WTC11 (cell line): ENCODE results near the gene ABLIM3. TPM values are rescaled to one million over a fixed set of nuclear protein-coding genes. Genes with fewer than 3 reads are reported as not detected.

Experiments
- ATF1 ChIP-seq: sonication (generic); formaldehyde crosslinking; IDR thresholded peaks from 2 replicates; pipeline ENCODE4 v1.8.1; 2023; ENCODE audit warnings: mild to moderate bottlenecking, moderate library complexity, missing genetic modification reagents
- EMX1 ChIP-seq: fragments of 250-450 bp; sonication (Bioruptor Pico); IDR thresholded peaks from 2 replicates; pipeline ENCODE4 v1.8.0; 2021; ENCODE audit warnings: mild to moderate bottlenecking
- ESRRA ChIP-seq: sonication (generic); formaldehyde crosslinking; IDR thresholded peaks from 2 replicates; pipeline ENCODE4 v1.8.1; 2022; ENCODE audit warnings: mild to moderate bottlenecking, missing genetic modification reagents, borderline replicate concordance
- ETV6 ChIP-seq: sonication (generic); formaldehyde crosslinking; IDR thresholded peaks from 2 replicates; pipeline ENCODE4 v1.8.1; 2022; ENCODE audit warnings: mild to moderate bottlenecking, missing genetic modification reagents
- GABPB1 ChIP-seq: sonication (generic); formaldehyde crosslinking; IDR thresholded peaks from 2 replicates; pipeline ENCODE4 v1.8.1; 2023; ENCODE audit warnings: mild to moderate bottlenecking, missing genetic modification reagents
- JAZF1 ChIP-seq: fragments of 250-450 bp; sonication (Bioruptor Pico); IDR thresholded peaks from 2 replicates; pipeline ENCODE4 v1.9.0; 2021; ENCODE audit warnings: moderate library complexity, mild to moderate bottlenecking, inconsistent platforms
- MXD4 ChIP-seq: fragments of 250-450 bp; sonication (Bioruptor Pico); IDR thresholded peaks from 2 replicates; pipeline ENCODE4 v1.8.0; 2021; ENCODE audit warnings: mild to moderate bottlenecking, moderate library complexity, borderline replicate concordance
- NR2C2 ChIP-seq: sonication (generic); formaldehyde crosslinking; IDR thresholded peaks from 2 replicates; pipeline ENCODE4 v1.8.0; 2022; ENCODE audit warnings: mild to moderate bottlenecking, missing genetic modification reagents
- OVOL2 ChIP-seq: fragments of 250-450 bp; sonication (Bioruptor Pico); IDR thresholded peaks from 2 replicates; pipeline ENCODE4 v1.9.0; 2021; ENCODE audit warnings: mild to moderate bottlenecking, borderline replicate concordance
- PRRX2 ChIP-seq: fragments of 250-450 bp; sonication (Bioruptor Pico); IDR thresholded peaks from 2 replicates; pipeline ENCODE4 v1.8.0; 2021; ENCODE audit warnings: mild to moderate bottlenecking
- RORB ChIP-seq: fragments of 250-450 bp; sonication (Bioruptor Pico); IDR thresholded peaks from 2 replicates; pipeline ENCODE4 v1.9.0; 2021; ENCODE audit warnings: mild to moderate bottlenecking
- SMAD3 ChIP-seq: sonication (generic); formaldehyde crosslinking; IDR thresholded peaks from 2 replicates; pipeline ENCODE4 v1.8.0; 2022; ENCODE audit warnings: missing genetic modification reagents, mild to moderate bottlenecking, borderline replicate concordance
- ZBTB21 ChIP-seq: sonication (generic); formaldehyde crosslinking; IDR thresholded peaks from 2 replicates; pipeline ENCODE4 v1.8.1; 2023; ENCODE audit warnings: mild to moderate bottlenecking, missing genetic modification reagents, borderline replicate concordance
- ZNF263 ChIP-seq: sonication (generic); formaldehyde crosslinking; IDR thresholded peaks from 2 replicates; pipeline ENCODE4 v1.8.1; 2022; ENCODE audit warnings: low read depth, mild to moderate bottlenecking, moderate library complexity, missing genetic modification reagents
- ZNF317 ChIP-seq: sonication (generic); formaldehyde crosslinking; IDR thresholded peaks from 2 replicates; pipeline ENCODE4 v1.8.1; 2023; ENCODE audit warnings: low read depth, mild to moderate bottlenecking, moderate library complexity, missing genetic modification reagents, borderline replicate concordance
- ZNF416 ChIP-seq: fragments of 250-450 bp; sonication (Bioruptor Pico); IDR thresholded peaks from 2 replicates; pipeline ENCODE4 v1.9.0; 2021; ENCODE audit warnings: mild to moderate bottlenecking, inconsistent platforms
- total RNA-seq: library from RNA; stranded (reverse); gene quantifications from 3 replicates; pipeline ENCODE4 v1.2.3, GENCODE V29; 2021
- TF ChIP-seq, protein P1 (sequence below): fragments of 250-450 bp; sonication (Bioruptor Pico); IDR thresholded peaks from 2 replicates; pipeline ENCODE4 v1.9.0; 2021; ENCODE audit warnings: mild to moderate bottlenecking, borderline replicate concordance
- TF ChIP-seq, protein P2 (sequence below): sonication (generic); formaldehyde crosslinking; conservative IDR thresholded peaks from 2 replicates; pipeline ENCODE4 v1.8.1; 2023; ENCODE audit warnings: mild to moderate bottlenecking, low read depth, missing genetic modification reagents, moderate library complexity
- TF ChIP-seq, protein P3 (sequence below): sonication (generic); formaldehyde crosslinking; IDR thresholded peaks from 2 replicates; pipeline ENCODE4 v1.8.0; 2022; ENCODE audit warnings: missing genetic modification reagents
- TF ChIP-seq, protein P4 (sequence below): sonication (generic); formaldehyde crosslinking; IDR thresholded peaks from 2 replicates; pipeline ENCODE4 v1.8.1; 2023; ENCODE audit warnings: mild to moderate bottlenecking, moderate library complexity, missing genetic modification reagents
- TF ChIP-seq, protein P5 (sequence below): sonication (generic); formaldehyde crosslinking; IDR thresholded peaks from 2 replicates; pipeline ENCODE4 v1.8.1; 2022; ENCODE audit warnings: mild to moderate bottlenecking, moderate library complexity, missing genetic modification reagents
- TF ChIP-seq, protein P6 (sequence below): fragments of 250-450 bp; sonication (Bioruptor Pico); IDR thresholded peaks from 2 replicates; pipeline ENCODE4 v1.9.0; 2021; ENCODE audit warnings: moderate library complexity, mild to moderate bottlenecking, inconsistent platforms, borderline replicate concordance
- TF ChIP-seq, protein P7 (sequence below): sonication (generic); formaldehyde crosslinking; conservative IDR thresholded peaks from 2 replicates; pipeline ENCODE4 v1.8.1; 2022; ENCODE audit warnings: mild to moderate bottlenecking, missing genetic modification reagents

Gene ABLIM3
- total RNA-seq, 1 experiment from 2014 or later, result 0.33 TPM

DNA sequence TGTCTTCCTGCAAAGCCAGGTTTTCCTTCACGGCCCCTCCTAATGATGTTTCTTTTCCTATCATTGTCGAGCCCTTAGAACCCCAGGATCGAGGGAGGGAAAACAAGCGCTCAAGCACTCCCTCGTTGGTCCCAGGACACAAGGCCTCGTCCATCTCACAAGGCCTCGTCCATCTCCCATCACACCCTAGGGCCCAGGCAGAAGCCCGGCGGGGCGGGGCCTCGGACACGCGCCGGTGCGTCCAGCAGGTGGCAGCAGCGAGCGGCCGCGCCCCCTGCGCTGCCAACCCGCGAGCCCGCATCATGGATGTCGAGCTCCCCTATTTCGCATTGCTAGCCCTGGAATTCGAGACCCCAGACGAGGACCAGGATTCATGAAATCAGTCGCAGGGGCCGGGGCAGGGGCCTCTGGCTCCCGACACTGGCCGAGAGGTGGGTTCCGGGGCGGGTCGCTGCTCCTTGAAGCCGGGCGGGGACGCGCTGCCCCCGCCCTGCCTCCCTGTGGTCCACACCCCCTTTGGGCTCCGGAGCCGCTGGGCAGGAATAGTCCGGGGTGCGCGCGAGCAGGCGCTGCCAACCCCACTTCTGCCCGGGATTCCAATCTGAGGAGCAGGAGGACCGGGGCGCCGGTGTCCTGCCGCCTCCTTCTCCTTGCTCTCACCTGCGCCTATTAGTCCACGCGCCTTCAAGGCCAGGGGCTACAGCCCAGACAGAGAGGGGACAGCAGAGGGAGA lies at the start of gene ABLIM3 (continued):
- TF ChIP-seq, protein P1, sequence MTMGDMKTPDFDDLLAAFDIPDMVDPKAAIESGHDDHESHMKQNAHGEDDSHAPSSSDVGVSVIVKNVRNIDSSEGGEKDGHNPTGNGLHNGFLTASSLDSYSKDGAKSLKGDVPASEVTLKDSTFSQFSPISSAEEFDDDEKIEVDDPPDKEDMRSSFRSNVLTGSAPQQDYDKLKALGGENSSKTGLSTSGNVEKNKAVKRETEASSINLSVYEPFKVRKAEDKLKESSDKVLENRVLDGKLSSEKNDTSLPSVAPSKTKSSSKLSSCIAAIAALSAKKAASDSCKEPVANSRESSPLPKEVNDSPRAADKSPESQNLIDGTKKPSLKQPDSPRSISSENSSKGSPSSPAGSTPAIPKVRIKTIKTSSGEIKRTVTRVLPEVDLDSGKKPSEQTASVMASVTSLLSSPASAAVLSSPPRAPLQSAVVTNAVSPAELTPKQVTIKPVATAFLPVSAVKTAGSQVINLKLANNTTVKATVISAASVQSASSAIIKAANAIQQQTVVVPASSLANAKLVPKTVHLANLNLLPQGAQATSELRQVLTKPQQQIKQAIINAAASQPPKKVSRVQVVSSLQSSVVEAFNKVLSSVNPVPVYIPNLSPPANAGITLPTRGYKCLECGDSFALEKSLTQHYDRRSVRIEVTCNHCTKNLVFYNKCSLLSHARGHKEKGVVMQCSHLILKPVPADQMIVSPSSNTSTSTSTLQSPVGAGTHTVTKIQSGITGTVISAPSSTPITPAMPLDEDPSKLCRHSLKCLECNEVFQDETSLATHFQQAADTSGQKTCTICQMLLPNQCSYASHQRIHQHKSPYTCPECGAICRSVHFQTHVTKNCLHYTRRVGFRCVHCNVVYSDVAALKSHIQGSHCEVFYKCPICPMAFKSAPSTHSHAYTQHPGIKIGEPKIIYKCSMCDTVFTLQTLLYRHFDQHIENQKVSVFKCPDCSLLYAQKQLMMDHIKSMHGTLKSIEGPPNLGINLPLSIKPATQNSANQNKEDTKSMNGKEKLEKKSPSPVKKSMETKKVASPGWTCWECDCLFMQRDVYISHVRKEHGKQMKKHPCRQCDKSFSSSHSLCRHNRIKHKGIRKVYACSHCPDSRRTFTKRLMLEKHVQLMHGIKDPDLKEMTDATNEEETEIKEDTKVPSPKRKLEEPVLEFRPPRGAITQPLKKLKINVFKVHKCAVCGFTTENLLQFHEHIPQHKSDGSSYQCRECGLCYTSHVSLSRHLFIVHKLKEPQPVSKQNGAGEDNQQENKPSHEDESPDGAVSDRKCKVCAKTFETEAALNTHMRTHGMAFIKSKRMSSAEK (CRISPR knock-in tag), result no peak
- peak; percentile 36; the same call in 1 of the 2 replicates for TF ChIP-seq ESRRA (CRISPR knock-in tag)
- no peak; the same call in 1 of the 2 replicates for TF ChIP-seq ZBTB21 (CRISPR knock-in tag)
- TF ChIP-seq ATF1 (CRISPR knock-in tag), result no peak
- TF ChIP-seq, protein P2, sequence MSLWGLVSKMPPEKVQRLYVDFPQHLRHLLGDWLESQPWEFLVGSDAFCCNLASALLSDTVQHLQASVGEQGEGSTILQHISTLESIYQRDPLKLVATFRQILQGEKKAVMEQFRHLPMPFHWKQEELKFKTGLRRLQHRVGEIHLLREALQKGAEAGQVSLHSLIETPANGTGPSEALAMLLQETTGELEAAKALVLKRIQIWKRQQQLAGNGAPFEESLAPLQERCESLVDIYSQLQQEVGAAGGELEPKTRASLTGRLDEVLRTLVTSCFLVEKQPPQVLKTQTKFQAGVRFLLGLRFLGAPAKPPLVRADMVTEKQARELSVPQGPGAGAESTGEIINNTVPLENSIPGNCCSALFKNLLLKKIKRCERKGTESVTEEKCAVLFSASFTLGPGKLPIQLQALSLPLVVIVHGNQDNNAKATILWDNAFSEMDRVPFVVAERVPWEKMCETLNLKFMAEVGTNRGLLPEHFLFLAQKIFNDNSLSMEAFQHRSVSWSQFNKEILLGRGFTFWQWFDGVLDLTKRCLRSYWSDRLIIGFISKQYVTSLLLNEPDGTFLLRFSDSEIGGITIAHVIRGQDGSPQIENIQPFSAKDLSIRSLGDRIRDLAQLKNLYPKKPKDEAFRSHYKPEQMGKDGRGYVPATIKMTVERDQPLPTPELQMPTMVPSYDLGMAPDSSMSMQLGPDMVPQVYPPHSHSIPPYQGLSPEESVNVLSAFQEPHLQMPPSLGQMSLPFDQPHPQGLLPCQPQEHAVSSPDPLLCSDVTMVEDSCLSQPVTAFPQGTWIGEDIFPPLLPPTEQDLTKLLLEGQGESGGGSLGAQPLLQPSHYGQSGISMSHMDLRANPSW, result no peak
- TF ChIP-seq, protein P3, sequence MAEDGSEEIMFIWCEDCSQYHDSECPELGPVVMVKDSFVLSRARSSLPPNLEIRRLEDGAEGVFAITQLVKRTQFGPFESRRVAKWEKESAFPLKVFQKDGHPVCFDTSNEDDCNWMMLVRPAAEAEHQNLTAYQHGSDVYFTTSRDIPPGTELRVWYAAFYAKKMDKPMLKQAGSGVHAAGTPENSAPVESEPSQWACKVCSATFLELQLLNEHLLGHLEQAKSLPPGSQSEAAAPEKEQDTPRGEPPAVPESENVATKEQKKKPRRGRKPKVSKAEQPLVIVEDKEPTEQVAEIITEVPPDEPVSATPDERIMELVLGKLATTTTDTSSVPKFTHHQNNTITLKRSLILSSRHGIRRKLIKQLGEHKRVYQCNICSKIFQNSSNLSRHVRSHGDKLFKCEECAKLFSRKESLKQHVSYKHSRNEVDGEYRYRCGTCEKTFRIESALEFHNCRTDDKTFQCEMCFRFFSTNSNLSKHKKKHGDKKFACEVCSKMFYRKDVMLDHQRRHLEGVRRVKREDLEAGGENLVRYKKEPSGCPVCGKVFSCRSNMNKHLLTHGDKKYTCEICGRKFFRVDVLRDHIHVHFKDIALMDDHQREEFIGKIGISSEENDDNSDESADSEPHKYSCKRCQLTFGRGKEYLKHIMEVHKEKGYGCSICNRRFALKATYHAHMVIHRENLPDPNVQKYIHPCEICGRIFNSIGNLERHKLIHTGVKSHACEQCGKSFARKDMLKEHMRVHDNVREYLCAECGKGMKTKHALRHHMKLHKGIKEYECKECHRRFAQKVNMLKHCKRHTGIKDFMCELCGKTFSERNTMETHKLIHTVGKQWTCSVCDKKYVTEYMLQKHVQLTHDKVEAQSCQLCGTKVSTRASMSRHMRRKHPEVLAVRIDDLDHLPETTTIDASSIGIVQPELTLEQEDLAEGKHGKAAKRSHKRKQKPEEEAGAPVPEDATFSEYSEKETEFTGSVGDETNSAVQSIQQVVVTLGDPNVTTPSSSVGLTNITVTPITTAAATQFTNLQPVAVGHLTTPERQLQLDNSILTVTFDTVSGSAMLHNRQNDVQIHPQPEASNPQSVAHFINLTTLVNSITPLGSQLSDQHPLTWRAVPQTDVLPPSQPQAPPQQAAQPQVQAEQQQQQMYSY, result no peak
- TF ChIP-seq NR2C2 (CRISPR knock-in tag), result no peak
- TF ChIP-seq, protein P4, sequence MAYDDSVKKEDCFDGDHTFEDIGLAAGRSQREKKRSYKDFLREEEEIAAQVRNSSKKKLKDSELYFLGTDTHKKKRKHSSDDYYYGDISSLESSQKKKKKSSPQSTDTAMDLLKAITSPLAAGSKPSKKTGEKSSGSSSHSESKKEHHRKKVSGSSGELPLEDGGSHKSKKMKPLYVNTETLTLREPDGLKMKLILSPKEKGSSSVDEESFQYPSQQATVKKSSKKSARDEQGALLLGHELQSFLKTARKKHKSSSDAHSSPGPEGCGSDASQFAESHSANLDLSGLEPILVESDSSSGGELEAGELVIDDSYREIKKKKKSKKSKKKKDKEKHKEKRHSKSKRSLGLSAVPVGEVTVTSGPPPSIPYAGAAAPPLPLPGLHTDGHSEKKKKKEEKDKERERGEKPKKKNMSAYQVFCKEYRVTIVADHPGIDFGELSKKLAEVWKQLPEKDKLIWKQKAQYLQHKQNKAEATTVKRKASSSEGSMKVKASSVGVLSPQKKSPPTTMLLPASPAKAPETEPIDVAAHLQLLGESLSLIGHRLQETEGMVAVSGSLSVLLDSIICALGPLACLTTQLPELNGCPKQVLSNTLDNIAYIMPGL, result peak; percentile 88
- TF ChIP-seq PRRX2 (CRISPR knock-in tag), result no peak
- TF ChIP-seq OVOL2, result no peak
- no peak for TF ChIP-seq JAZF1 (CRISPR knock-in tag)
- TF ChIP-seq SMAD3, result peak; percentile 84
- TF ChIP-seq EMX1, result no peak
- no peak for TF ChIP-seq ZNF317
- no peak for TF ChIP-seq MXD4 (CRISPR knock-in tag)
- TF ChIP-seq, protein P5, sequence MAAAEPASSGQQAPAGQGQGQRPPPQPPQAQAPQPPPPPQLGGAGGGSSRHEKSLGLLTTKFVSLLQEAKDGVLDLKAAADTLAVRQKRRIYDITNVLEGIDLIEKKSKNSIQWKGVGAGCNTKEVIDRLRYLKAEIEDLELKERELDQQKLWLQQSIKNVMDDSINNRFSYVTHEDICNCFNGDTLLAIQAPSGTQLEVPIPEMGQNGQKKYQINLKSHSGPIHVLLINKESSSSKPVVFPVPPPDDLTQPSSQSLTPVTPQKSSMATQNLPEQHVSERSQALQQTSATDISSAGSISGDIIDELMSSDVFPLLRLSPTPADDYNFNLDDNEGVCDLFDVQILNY, result peak; percentile 57; the same call in 1 of the 2 replicates
- TF ChIP-seq, protein P6, sequence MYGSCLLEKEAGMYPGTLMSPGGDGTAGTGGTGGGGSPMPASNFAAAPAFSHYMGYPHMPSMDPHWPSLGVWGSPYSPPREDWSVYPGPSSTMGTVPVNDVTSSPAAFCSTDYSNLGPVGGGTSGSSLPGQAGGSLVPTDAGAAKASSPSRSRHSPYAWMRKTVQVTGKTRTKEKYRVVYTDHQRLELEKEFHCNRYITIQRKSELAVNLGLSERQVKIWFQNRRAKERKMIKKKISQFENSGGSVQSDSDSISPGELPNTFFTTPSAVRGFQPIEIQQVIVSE (CRISPR knock-in tag), result no peak
- TF ChIP-seq ETV6, result peak; percentile 64
- TF ChIP-seq ZNF263 (CRISPR knock-in tag), result no peak
- TF ChIP-seq GABPB1, result peak; percentile 51
- no peak for TF ChIP-seq RORB
- TF ChIP-seq, protein P7, sequence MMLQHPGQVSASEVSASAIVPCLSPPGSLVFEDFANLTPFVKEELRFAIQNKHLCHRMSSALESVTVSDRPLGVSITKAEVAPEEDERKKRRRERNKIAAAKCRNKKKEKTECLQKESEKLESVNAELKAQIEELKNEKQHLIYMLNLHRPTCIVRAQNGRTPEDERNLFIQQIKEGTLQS (CRISPR knock-in tag), result no peak
- no peak for TF ChIP-seq ZNF416 (CRISPR knock-in tag)
